ENCODE results near the gene HSPB1. TPM values are rescaled to one million over a fixed set of nuclear protein-coding genes. Genes with fewer than 3 reads are reported as not detected.
A peak's percentile ranks its signal among the peaks of the same experiment; 100 is the strongest.

Gene HSPB1
- 10 to 100 TPM; 13.3 to 30.3 TPM for total RNA-seq

DNA sequence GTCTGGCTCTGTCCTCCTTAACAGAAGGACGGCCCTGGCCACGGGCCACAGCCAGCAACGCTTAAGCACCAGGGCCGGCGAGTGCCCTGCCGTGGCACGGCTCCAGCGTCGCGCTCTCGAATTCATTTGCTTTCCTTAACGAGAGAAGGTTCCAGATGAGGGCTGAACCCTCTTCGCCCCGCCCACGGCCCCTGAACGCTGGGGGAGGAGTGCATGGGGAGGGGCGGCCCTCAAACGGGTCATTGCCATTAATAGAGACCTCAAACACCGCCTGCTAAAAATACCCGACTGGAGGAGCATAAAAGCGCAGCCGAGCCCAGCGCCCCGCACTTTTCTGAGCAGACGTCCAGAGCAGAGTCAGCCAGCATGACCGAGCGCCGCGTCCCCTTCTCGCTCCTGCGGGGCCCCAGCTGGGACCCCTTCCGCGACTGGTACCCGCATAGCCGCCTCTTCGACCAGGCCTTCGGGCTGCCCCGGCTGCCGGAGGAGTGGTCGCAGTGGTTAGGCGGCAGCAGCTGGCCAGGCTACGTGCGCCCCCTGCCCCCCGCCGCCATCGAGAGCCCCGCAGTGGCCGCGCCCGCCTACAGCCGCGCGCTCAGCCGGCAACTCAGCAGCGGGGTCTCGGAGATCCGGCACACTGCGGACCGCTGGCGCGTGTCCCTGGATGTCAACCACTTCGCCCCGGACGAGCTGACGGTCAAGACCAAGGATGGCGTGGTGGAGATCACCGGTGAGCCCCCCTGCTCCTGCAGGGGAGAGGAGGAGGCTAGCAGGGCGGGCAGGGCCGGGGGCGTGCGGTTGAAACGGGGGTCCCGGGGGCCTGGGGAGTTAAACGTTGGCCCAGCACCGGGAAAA lies at the start of gene HSPB1:
HSPB1 (plus strand) TSS at position 327 of the 855 bp plus-strand sequence; CDS start at position 367, 40 bp downstream.
- Mint-ChIP-seq H3K4me1 (ENCODE audit: low read depth in 2 of 2) (peaks cover 5 to 10% of the 10 kb centered on the region in 2 donors), H3K36me3 (no peaks in the 10 kb centered on the region), H3K4me3 (peak within 1 kb of the TSS; percentile 79), H3K27ac (peak within 1 kb of the TSS; percentile 66 to 81), H3K9me3 (no peaks in the 10 kb centered on the region), H3K27me3 (peaks cover 0 to 2% of the 10 kb centered on the region in 2 donors)
- DNase-seq (ENCODE audit: low spot score) (no peak), ATAC-seq (peak; percentile 64 to 66)

- Mint-ChIP-seq H3K4me3 (no peak overlapping the region), H3K27me3 (peaks cover 12% of the 10 kb centered on the region in 2 donors), H3K9me3 (no peaks in the 10 kb centered on the region), H3K27ac (no peak overlapping the region), H3K36me3 (no peaks in the 10 kb centered on the region), H3K4me1 (ENCODE audit: low read depth in 2 of 2) (peaks cover 0 to 3% of the 10 kb centered on the region in 2 donors)
- ATAC-seq (no peak), DNase-seq (ENCODE audit: low spot score) (no peak)
Observed at GRCh38 chr7:76254781-76255180, 47.7 kb upstream of the HSPB1 start.

- ATAC-seq (no peak), DNase-seq (ENCODE audit: low spot score) (no peak)
- peaks cover 0 to 8% of the 10 kb centered on the region in 2 donors for H3K4me1 Mint-ChIP-seq (ENCODE audit: low read depth in 2 of 2)
- no peak overlapping the region for H3K4me3 Mint-ChIP-seq
- H3K9me3 Mint-ChIP-seq = no peaks in the 10 kb centered on the region
- no peak overlapping the region for H3K27ac Mint-ChIP-seq
- H3K36me3 Mint-ChIP-seq = no peaks in the 10 kb centered on the region
- H3K27me3 Mint-ChIP-seq = peaks cover 12 to 17% of the 10 kb centered on the region in 2 donors
Observed at GRCh38 chr7:76257973-76258372, 44.5 kb upstream of the HSPB1 start.

DNA sequence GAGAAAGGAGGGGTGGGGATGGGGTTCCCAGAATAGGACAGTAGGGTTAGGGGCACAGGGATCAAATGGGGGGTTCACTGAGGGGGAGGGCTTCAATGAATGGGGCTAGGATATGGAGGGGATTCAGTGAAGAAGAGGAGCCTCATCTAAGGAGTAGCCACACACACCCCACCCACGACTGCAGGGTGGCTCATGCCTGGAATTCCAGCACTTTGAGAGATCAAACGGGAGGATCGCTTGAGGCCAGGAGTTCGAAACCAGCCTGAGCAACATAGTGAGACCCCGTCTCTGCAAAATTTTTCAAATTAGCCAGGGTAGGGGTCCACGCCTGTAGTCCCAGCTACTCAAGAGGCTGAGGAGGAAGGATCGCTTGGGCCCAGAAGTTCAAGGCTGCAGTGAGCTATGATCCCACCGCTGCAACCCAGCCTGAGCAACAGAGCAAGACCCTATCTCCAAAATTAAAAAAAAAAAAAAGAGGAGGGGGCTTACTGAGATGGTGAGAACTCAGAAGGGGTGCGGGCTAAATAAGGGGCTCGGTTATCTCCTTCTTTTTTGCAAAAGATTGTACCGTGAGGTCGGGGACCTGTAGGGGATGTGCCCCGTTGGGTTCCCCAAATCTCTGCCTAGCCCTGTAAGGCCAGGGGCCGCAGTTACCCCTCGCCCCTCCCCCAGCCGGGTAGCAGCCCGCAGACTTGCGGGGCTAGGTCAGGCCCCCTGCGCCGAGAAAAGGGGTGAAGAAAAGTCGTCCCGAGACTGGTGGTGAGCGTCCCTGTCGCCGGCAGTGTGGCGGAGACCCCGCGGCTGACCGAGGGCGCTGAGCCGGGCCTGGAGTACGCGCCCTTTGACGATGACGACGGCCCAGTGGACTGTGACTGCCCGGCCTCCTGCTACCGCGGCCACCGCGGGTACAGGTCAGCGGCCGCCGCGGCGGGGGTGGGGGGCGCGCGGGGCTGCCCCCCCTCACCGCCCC lies 43.1 kb upstream of the HSPB1 start:
- Mint-ChIP-seq H3K9me3 (no peaks in the 10 kb centered on the region), H3K27me3 (peaks cover 12 to 17% of the 10 kb centered on the region in 2 donors), H3K27ac (no peak overlapping the region), H3K4me3 (peak overlapping the region; percentile 24), H3K36me3 (no peaks in the 10 kb centered on the region), H3K4me1 (ENCODE audit: low read depth in 2 of 2) (peaks cover 0 to 8% of the 10 kb centered on the region in 2 donors)
- DNase-seq (ENCODE audit: low spot score) (no peak), ATAC-seq (no peak)

GRCh38 chr7:76260171-76260703 lies 42.2 kb upstream of the HSPB1 start:
- peak; percentile 76 to 88 for ATAC-seq
- H3K4me1 Mint-ChIP-seq (ENCODE audit: low read depth in 2 of 2) = peaks cover 0 to 8% of the 10 kb centered on the region in 2 donors

GRCh38 chr7:76261329-76261728 lies 41.1 kb upstream of the HSPB1 start:
- no peak for ATAC-seq
- H3K36me3 Mint-ChIP-seq = no peaks in the 10 kb centered on the region
- H3K4me3 Mint-ChIP-seq = no peak overlapping the region
- DNase-seq (ENCODE audit: low spot score) = no peak
- peaks cover 0 to 8% of the 10 kb centered on the region in 2 donors for H3K4me1 Mint-ChIP-seq (ENCODE audit: low read depth in 2 of 2)
- peaks cover 7 to 17% of the 10 kb centered on the region in 2 donors for H3K27me3 Mint-ChIP-seq
- H3K27ac Mint-ChIP-seq = no peak overlapping the region
- no peaks in the 10 kb centered on the region for H3K9me3 Mint-ChIP-seq

More at GRCh38 chr7:76260171-76260703, 42.2 kb upstream of the HSPB1 start:
- no peaks in the 10 kb centered on the region for H3K36me3 Mint-ChIP-seq
- no peak overlapping the region for H3K4me3 Mint-ChIP-seq
- peaks cover 12 to 17% of the 10 kb centered on the region in 2 donors for H3K27me3 Mint-ChIP-seq
- H3K27ac Mint-ChIP-seq = no peak overlapping the region
- no peaks in the 10 kb centered on the region for H3K9me3 Mint-ChIP-seq
- DNase-seq (ENCODE audit: low spot score) = no peak

DNA sequence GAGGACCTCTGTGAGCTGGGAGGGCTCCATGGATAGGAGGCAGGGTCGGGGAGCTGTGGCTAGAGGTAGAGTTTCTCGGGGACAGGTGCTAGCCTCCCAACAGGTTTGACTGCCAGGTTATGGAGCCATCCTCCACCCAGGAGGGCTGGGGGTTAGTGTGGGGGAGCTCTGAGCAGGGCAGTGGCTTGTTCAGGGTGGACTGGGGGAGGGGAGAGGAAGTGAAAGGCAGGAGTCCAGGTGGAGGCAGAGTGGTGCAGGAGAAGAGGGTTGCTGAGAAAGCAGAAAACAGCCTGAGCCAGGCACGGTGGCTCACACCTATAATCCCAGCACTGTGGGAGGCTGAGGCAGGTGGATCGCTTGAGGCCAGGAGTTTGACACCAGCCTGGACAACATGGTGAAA lies 40.5 kb upstream of the HSPB1 start:
- H3K9me3 Mint-ChIP-seq = no peaks in the 10 kb centered on the region
- ATAC-seq (no peak), DNase-seq (ENCODE audit: low spot score) (no peak)
- peaks cover 7 to 16% of the 10 kb centered on the region in 2 donors for H3K27me3 Mint-ChIP-seq
- H3K27ac Mint-ChIP-seq = no peak overlapping the region
- no peaks in the 10 kb centered on the region for H3K36me3 Mint-ChIP-seq
- H3K4me3 Mint-ChIP-seq = no peak overlapping the region
- H3K4me1 Mint-ChIP-seq (ENCODE audit: low read depth in 2 of 2) = peaks cover 0 to 8% of the 10 kb centered on the region in 2 donors

DNA sequence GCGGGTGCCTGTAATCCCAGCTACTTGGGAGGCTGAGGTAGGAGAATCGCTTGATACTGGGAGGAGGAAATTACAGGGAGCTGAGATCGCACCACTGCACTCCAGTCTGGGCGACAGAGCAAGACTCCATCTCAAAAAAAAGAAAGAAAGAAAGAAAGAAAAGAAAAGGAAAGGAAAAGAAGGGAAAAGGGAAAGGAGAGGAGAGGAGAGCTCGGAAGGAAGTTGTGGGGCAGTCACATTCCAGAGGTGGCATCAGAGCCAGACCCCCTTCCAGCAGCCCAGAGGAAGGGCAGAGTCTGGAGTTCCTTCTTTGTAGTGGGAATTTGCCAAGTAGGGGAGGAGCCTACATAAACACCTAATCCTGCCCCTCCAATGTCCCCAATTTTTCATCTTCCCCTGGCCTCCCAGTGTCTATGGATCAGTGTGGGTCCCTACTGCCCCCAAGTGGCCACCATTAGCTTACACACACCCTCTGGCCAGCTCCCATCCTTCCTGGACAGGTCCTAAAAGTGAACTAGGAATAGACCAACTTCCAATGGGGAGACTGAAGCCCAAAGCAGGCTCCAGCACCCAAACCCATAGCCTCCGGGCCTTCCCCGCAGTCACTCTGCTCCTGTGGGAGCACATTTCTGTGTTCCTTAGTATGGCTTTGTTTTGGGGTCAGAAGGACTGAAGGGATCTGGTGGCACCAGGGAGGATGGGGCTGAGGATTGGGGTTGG lies 39.6 kb upstream of the HSPB1 start:
- no peak overlapping the region for H3K27ac Mint-ChIP-seq
- ATAC-seq (peak; percentile 52 to 53), DNase-seq (ENCODE audit: low spot score) (peak; percentile 59)
- H3K4me3 Mint-ChIP-seq = no peak overlapping the region
- peaks cover 0 to 8% of the 10 kb centered on the region in 2 donors for H3K4me1 Mint-ChIP-seq (ENCODE audit: low read depth in 2 of 2)
- peaks cover 3 to 12% of the 10 kb centered on the region in 2 donors for H3K27me3 Mint-ChIP-seq
- H3K36me3 Mint-ChIP-seq = no peaks in the 10 kb centered on the region
- H3K9me3 Mint-ChIP-seq = no peaks in the 10 kb centered on the region

DNA sequence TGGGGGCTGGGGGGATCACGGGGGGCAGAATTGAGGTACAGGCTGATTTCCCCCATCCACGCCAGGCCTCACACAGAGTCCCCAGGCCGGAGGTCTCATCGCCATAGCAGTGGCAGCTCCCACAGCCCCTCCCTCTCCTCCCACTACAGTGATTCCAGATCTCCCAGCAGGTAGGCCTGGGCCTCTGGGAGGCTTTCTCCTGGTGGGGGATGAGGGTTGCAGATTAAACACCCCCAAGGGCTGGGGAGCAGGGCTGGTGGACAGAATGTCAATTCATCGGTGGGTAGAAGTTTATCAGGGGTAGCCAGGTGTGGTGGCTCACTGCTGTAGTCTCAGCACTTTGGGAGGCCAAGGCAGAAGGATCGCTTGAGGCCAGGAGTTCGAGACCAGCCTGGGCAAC lies 37.2 kb upstream of the HSPB1 start:
- Mint-ChIP-seq H3K27ac (no peak overlapping the region), H3K27me3 (peaks cover 0 to 12% of the 10 kb centered on the region in 2 donors), H3K36me3 (no peaks in the 10 kb centered on the region), H3K4me1 (ENCODE audit: low read depth in 2 of 2) (peaks cover 0 to 7% of the 10 kb centered on the region in 2 donors), H3K4me3 (no peak overlapping the region), H3K9me3 (no peaks in the 10 kb centered on the region)
- ATAC-seq (no peak), DNase-seq (ENCODE audit: low spot score) (peak; percentile 53)

DNA sequence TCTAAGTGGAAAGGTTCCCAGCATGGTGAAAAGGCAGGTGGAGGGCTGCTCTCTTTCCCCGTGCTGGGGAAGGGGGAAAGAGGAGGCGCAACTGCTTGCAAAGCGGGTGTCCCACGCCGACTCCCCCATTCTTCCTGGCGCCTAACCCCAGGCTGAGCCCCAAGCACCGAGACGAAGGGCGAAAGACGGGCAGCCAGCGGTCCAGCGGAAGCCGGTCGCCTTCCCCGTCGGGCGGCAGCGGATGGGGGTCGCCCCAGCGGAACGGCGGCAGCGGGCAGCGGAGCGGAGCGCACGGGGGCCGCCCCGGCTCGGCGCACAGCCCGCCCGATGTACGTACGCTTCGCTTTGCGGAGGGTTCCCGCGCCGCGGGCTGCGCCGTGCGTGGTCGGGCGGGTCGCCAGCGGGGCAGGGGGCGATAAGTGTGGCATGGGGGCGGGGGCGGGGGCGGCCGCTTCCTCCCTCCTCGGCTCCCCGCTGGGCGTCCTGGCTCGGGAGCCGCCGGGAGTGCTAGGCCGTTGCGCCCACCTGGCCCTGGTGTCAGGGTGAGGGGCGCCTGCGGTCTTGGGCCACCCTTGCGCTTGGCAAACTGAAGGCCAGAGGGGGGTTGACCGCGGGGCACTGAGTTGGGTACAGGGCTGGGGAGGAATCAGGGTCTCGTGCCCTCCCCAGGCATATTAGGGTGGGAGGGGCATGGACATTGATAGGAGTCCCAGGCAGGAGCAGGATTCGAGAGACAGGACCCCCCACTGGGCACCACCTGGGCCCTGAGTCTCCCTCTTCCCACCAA lies 35.2 kb upstream of the HSPB1 start:
- no peaks in the 10 kb centered on the region for H3K9me3 Mint-ChIP-seq
- peaks cover 0 to 7% of the 10 kb centered on the region in 2 donors for H3K27me3 Mint-ChIP-seq
- H3K4me3 Mint-ChIP-seq = no peak overlapping the region
- no peaks in the 10 kb centered on the region for H3K36me3 Mint-ChIP-seq
- ATAC-seq (peak in 1 of 2 donors; percentile 2), DNase-seq (ENCODE audit: low spot score) (no peak)
- H3K27ac Mint-ChIP-seq = no peak overlapping the region
- H3K4me1 Mint-ChIP-seq (ENCODE audit: low read depth in 2 of 2) = peaks cover 0 to 3% of the 10 kb centered on the region in 2 donors

DNA sequence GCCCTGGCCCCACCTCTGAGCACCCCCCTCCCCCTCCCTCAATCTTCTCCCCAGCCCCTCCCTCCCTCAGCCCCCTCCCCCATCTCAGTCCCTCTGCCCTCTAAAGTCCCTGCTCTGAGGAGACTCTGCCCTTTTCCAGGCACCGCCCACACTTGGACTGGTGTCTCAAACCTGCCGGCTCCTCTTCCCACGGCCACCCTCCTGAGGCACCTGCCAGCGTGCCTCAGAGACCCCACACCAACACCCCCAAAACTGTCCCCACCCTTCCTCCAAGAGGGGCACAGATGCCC lies 34.6 kb upstream of the HSPB1 start:
- Mint-ChIP-seq H3K4me3 (no peak overlapping the region), H3K36me3 (no peaks in the 10 kb centered on the region), H3K4me1 (ENCODE audit: low read depth in 2 of 2) (peaks cover 0 to 3% of the 10 kb centered on the region in 2 donors), H3K9me3 (no peaks in the 10 kb centered on the region), H3K27ac (no peak overlapping the region), H3K27me3 (peaks cover 0 to 8% of the 10 kb centered on the region in 2 donors)
- no peak for ATAC-seq
- no peak for DNase-seq (ENCODE audit: low spot score)

- H3K4me1 Mint-ChIP-seq (ENCODE audit: low read depth in 2 of 2) = peaks cover 5 to 6% of the 10 kb centered on the region in 2 donors
- ATAC-seq = peak in 1 of 2 donors; percentile 15
Observed at GRCh38 chr7:76268376-76268775, 34.1 kb upstream of the HSPB1 start.

More at GRCh38 chr7:76268376-76268775, 34.1 kb upstream of the HSPB1 start:
- H3K9me3 Mint-ChIP-seq = no peaks in the 10 kb centered on the region
- H3K27me3 Mint-ChIP-seq = peaks cover 5 to 11% of the 10 kb centered on the region in 2 donors
- DNase-seq (ENCODE audit: low spot score) = no peak
- H3K4me3 Mint-ChIP-seq = no peak overlapping the region
- H3K36me3 Mint-ChIP-seq = no peaks in the 10 kb centered on the region
- H3K27ac Mint-ChIP-seq = no peak overlapping the region

Measured in natural killer cell treated with Interleukin-12 subunit alpha and Interleukin-12 subunit beta and Interleukin-15 and Interleukin-18, amount 100 ng/mL, for 72 hours (primary cell).